Measurements from ENCODE around the gene OVCA2. TPM values are rescaled to one million over a fixed set of nuclear protein-coding genes. Genes with fewer than 3 reads are reported as not detected.

Gene OVCA2
- 34.4 and 35.4 TPM in 2 replicates for total RNA-seq (2021)
- percentile 53 among the genes with signal in this experiment for Bru-seq, nascent RNA
- percentile 68 among the genes with signal in this experiment for BruChase-seq, experiment 1, labeled RNA remaining after a 2-hour chase
- BruChase-seq, experiment 2, labeled RNA remaining after a 6-hour chase, result percentile 94 among the genes with signal in this experiment
- long read RNA-seq, transcript OVCA2-201 (2 exons, 1,122 nt), result major isoform, 89 of 93 reads
- long read RNA-seq, partial matches to known transcripts, result 0 of 93 reads
- long read RNA-seq, other reads (novel, unspliced or antisense), result 4 of 93 reads

GRCh38 chr17:2041561-2042389 lies at the start of gene OVCA2:
Gene OVCA2, plus strand, starts transcription at chr17:2042022. Its CDS starts 26 bp downstream, at chr17:2042048.
- no TSS peak for BruUV-seq (replicated peaks)
- no peaks in the 10 kb centered on the region for H3K27me3 ChIP-seq (ENCODE audit: insufficient read depth, low read depth)
- peak within 1 kb of the TSS; percentile 93 for H3K4me3 ChIP-seq
- no peaks in the 10 kb centered on the region for H3K9me2 ChIP-seq (ENCODE audit: insufficient read depth)
- TF ChIP-seq EZH2 (IDR thresholded peaks at IDR 0.05; ENCODE audit: low read depth), result no peak
- peak; percentile 49 for TF ChIP-seq CTCF (conservative IDR thresholded peaks at IDR 0.05)
- H3K36me3 ChIP-seq (ENCODE audit: low read depth), result peaks cover 7% of the 10 kb centered on the region; the same call in 1 of the 2 replicates
- peaks cover 44% of the 10 kb centered on the region for H3F3A ChIP-seq (ENCODE audit: insufficient read depth, low read depth)
- H3K4me1 ChIP-seq (replicated peaks; ENCODE audit: insufficient read depth), result peaks cover 35% of the 10 kb centered on the region
- peak within 1 kb of the TSS; percentile 73 for H3K27ac ChIP-seq
- CTCF ChIA-PET, result interaction anchor here (0.9 kb wide), 1 partner anchor 133 kb away, joined by 3 read pairs; no protein-coding TSS in a partner anchor
- peak; percentile 82 to 98 for DNase-seq
- intact Hi-C loops (cut with micrococcal nuclease; ENCODE audit: unreplicated experiment), result loop anchor here (2.0 to 5.0 kb wide), 4 partner anchors 324 to 469 kb away; partner anchors contain the start of gene RILP
- H4K20me1 ChIP-seq (ENCODE audit: insufficient read depth), result no peaks in the 10 kb centered on the region
- H3K4me2 ChIP-seq, result peak within 1 kb of the TSS; percentile 98
- peaks cover 19% of the 10 kb centered on the region for H3K79me2 ChIP-seq (ENCODE audit: low read depth)
- POLR2A ChIA-PET (ENCODE audit: unreplicated experiment), result no interaction called here
- peak within 1 kb of the TSS; percentile 83 for H2AFZ ChIP-seq
- H3K9me3 ChIP-seq (ENCODE audit: insufficient read depth, low read depth), result no peaks in the 10 kb centered on the region

GRCh38 chr17:1992541-1992940 lies 49.3 kb upstream of the OVCA2 start:
- Histone ChIP-seq H3K9me2 (ENCODE audit: insufficient read depth) (no peaks in the 10 kb centered on the region), H3K36me3 (ENCODE audit: low read depth) (no peaks in the 10 kb centered on the region), H3K27me3 (ENCODE audit: insufficient read depth, low read depth) (no peaks in the 10 kb centered on the region), H3K4me1 (replicated peaks; ENCODE audit: insufficient read depth) (peaks cover 20% of the 10 kb centered on the region), H3K27ac (no peak overlapping the region), H3K4me3 (no peak overlapping the region), H3F3A (ENCODE audit: insufficient read depth, low read depth) (peaks cover 18% of the 10 kb centered on the region), H3K79me2 (ENCODE audit: low read depth) (no peaks in the 10 kb centered on the region), H4K20me1 (ENCODE audit: insufficient read depth) (no peaks in the 10 kb centered on the region), H3K4me2 (no peak overlapping the region), H2AFZ (no peak overlapping the region), H3K9me3 (ENCODE audit: insufficient read depth, low read depth) (no peaks in the 10 kb centered on the region)
- TF ChIP-seq CTCF (conservative IDR thresholded peaks at IDR 0.05) (no peak), EZH2 (IDR thresholded peaks at IDR 0.05; ENCODE audit: low read depth) (no peak)
- CTCF ChIA-PET, result interaction anchor here (0.6 kb wide), 1 partner anchor 62 kb away, joined by 4 read pairs; no protein-coding TSS in a partner anchor
- BruUV-seq (replicated peaks), result no TSS peak
- POLR2A ChIA-PET (ENCODE audit: unreplicated experiment), result no interaction called here
- DNase-seq, result no peak
- intact Hi-C loops (cut with micrococcal nuclease; ENCODE audit: unreplicated experiment), result no loop called here

GRCh38 chr17:1994707-1995106 lies 47.1 kb upstream of the OVCA2 start:
- Histone ChIP-seq H3K9me2 (ENCODE audit: insufficient read depth) (no peaks in the 10 kb centered on the region), H3K4me2 (no peak overlapping the region), H3K4me3 (no peak overlapping the region), H3K79me2 (ENCODE audit: low read depth) (no peaks in the 10 kb centered on the region), H3F3A (ENCODE audit: insufficient read depth, low read depth) (peaks cover 14% of the 10 kb centered on the region), H3K27me3 (ENCODE audit: insufficient read depth, low read depth) (no peaks in the 10 kb centered on the region), H3K27ac (no peak overlapping the region), H3K4me1 (replicated peaks; ENCODE audit: insufficient read depth) (peaks cover 7% of the 10 kb centered on the region), H3K9me3 (ENCODE audit: insufficient read depth, low read depth) (no peaks in the 10 kb centered on the region), H4K20me1 (ENCODE audit: insufficient read depth) (no peaks in the 10 kb centered on the region), H2AFZ (no peak overlapping the region), H3K36me3 (ENCODE audit: low read depth) (no peaks in the 10 kb centered on the region)
- intact Hi-C loops (cut with micrococcal nuclease; ENCODE audit: unreplicated experiment), result no loop called here
- ChIA-PET POLR2A (ENCODE audit: unreplicated experiment) (no interaction called here), CTCF (no interaction called here)
- no peak for DNase-seq
- TF ChIP-seq EZH2 (IDR thresholded peaks at IDR 0.05; ENCODE audit: low read depth) (no peak), CTCF (conservative IDR thresholded peaks at IDR 0.05) (no peak)
- no TSS peak for BruUV-seq (replicated peaks)

Data from PC-9 (cell line).